GM12892 (cell line): ENCODE data around the gene NANOS3.
"Not testable (repeated sequence)": the region's sequence is repeated elsewhere in the genome, so short reads cannot be mapped to it uniquely, and the experiment has no call there.

ENCODE experiments used
- DNase-seq: peaks from one replicate; pipeline ENCODE4 v3.0.0; 2011; ENCODE audit not compliant: insufficient read length
- FAIRE-seq: peaks from 2 replicates; lab custom pipeline; 2011; peaks lifted over from hg19 to GRCh38; lab: Jason Lieb, UNC
- POLR2A ChIP-seq: IDR thresholded peaks from 2 replicates; pipeline ENCODE4 v1.6.1; 2011; ENCODE audit warnings: low read depth, low read length, control low read depth
- POLR2AphosphoS5 ChIP-seq: IDR thresholded peaks from 2 replicates; pipeline ENCODE4 v1.6.1; 2011; ENCODE audit warnings: low read depth, low read length, control low read depth
- TAF1 ChIP-seq: IDR thresholded peaks from 2 replicates; pipeline ENCODE4 v1.6.1; 2011; ENCODE audit warnings: low read depth, mild to moderate bottlenecking, control low read depth, low read length, borderline replicate concordance

Gene NANOS3

GRCh38 chr19:13920524-13920923 lies 43.6 kb downstream of the NANOS3 start:
- TF ChIP-seq TAF1: no peak
- TF ChIP-seq POLR2A: no peak
- TF ChIP-seq POLR2AphosphoS5: no peak
- no peak for FAIRE-seq
- DNase-seq: no peak

- DNase-seq (no peak), FAIRE-seq (no peak)
- TF ChIP-seq TAF1: no peak
- no peak for TF ChIP-seq POLR2A
- no peak for TF ChIP-seq POLR2AphosphoS5
These were observed 44.2 kb downstream of the NANOS3 start for GRCh38 chr19:13920940-13921747.

GRCh38 chr19:13922118-13922517 lies 45.2 kb downstream of the NANOS3 start:
- not testable (repeated sequence) for DNase-seq, FAIRE-seq

GRCh38 chr19:13923194-13923987 lies 46.5 kb downstream of the NANOS3 start:
- TF ChIP-seq POLR2A (no peak), TAF1 (no peak), POLR2AphosphoS5 (no peak)
- no peak for FAIRE-seq
- DNase-seq: no peak

- no peak for TF ChIP-seq POLR2A
- TF ChIP-seq TAF1: no peak
- no peak for TF ChIP-seq POLR2AphosphoS5
- DNase-seq (no peak), FAIRE-seq (no peak)
These were observed 49.1 kb downstream of the NANOS3 start for GRCh38 chr19:13926010-13926409.

- TF ChIP-seq POLR2AphosphoS5 (no peak), TAF1 (no peak), POLR2A (no peak)
- DNase-seq: no peak
These were observed 49.8 kb downstream of the NANOS3 start for GRCh38 chr19:13926715-13927114.

GRCh38 chr19:13929340-13929739 lies 52.4 kb downstream of the NANOS3 start:
- FAIRE-seq (no peak), DNase-seq (no peak)
- TF ChIP-seq TAF1 (no peak), POLR2AphosphoS5 (no peak), POLR2A (no peak)

More at GRCh38 chr19:13926715-13927114, 49.8 kb downstream of the NANOS3 start:
- FAIRE-seq: no peak

- DNase-seq: no peak
- no peak for FAIRE-seq
- TF ChIP-seq POLR2AphosphoS5: no peak
- TF ChIP-seq POLR2A: no peak
- TF ChIP-seq TAF1: no peak
These were observed 53.0 kb downstream of the NANOS3 start for GRCh38 chr19:13929956-13930355.
